GM12892 (cell line): ENCODE measurements around the gene PKD2L1.

Experiments used
- POLR2A ChIP-seq: IDR thresholded peaks from 2 replicates; pipeline ENCODE4 v1.6.1; 2011; ENCODE audit warnings: low read depth, low read length, control low read depth
- POLR2AphosphoS5 ChIP-seq: IDR thresholded peaks from 2 replicates; pipeline ENCODE4 v1.6.1; 2011; ENCODE audit warnings: low read depth, low read length, control low read depth
- TAF1 ChIP-seq: IDR thresholded peaks from 2 replicates; pipeline ENCODE4 v1.6.1; 2011; ENCODE audit warnings: low read depth, mild to moderate bottlenecking, control low read depth, low read length, borderline replicate concordance

GRCh38 chr10:100374200-100374655 lies 44.2 kb upstream of the PKD2L1 start:
- TF ChIP-seq POLR2AphosphoS5 (no peak), POLR2A (no peak), TAF1 (no peak)
